ENCODE data around the gene CDH6.

The CDH6 gene

DNA sequence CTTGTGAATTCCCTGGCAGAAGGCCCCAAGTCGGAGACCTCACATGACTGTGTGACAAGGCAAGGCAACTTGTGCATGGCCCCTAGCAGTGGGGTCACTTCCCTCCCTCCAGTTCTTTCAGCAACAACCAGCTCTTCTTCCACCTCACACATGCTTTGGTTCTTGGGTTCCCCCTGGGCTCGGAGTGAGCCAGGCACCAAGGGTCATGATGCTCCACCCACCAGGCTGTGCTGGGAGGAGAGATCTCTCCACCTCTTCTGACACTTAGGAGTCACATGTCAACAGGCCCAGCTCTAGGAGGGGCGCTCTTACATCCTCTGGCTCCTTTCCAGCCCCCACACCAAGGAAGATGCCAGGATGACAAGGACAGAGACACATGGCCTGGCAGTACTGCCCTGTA lies 56.7 kb downstream of the CDH6 start:
- TF ChIP-seq CTCF (conservative IDR thresholded peaks at IDR 0.05; ENCODE audit: low read length) (no peak), EZH2phosphoT487 (IDR thresholded peaks at IDR 0.05; ENCODE audit: borderline replicate concordance) (no peak)

DNA sequence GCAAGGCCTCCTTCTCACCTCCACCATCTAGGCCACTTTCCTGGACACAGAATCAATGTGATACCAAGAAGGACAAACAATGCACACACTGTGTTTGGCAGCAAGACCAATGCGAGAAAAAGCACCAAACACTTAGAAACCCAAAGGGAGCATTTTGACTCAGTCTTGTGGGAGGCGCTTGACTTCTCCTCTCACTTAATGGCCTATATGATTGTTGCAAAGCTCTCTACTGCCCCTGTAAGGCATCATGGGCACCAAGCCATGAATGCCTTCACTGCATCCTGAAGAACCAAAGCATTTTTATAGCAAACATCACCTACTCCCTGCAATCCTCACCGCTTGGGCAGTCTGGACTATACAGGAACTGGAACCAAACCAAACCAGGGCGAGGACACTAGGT lies 57.5 kb downstream of the CDH6 start:
- Histone ChIP-seq H3F3A (ENCODE audit: low read depth) (no peaks in the 10 kb centered on the region), H3K27me3 (ENCODE audit: insufficient read depth, low read length, poor library complexity, severe bottlenecking) (no peaks in the 10 kb centered on the region), H3K4me3 (ENCODE audit: low read length, poor library complexity, severe bottlenecking) (no peak overlapping the region), H3K4me2 (ENCODE audit: low read depth, low read length, poor library complexity, severe bottlenecking) (no peak overlapping the region), H3K36me3 (ENCODE audit: insufficient read depth, low read length) (no peaks in the 10 kb centered on the region), H3K79me2 (ENCODE audit: insufficient read depth, low read length) (no peaks in the 10 kb centered on the region), H2AFZ (ENCODE audit: low read length) (no peak overlapping the region), H4K20me1 (ENCODE audit: insufficient read depth, low read length, poor library complexity, severe bottlenecking) (no peaks in the 10 kb centered on the region), H3K9ac (ENCODE audit: low read depth, low read length, poor library complexity, severe bottlenecking) (no peak overlapping the region), H3K9me2 (replicated peaks; ENCODE audit: low read depth, low read length) (no peaks in the 10 kb centered on the region), H3K9me3 (ENCODE audit: insufficient read depth, low read depth, low read length) (no peaks in the 10 kb centered on the region), H3K4me1 (ENCODE audit: insufficient read depth, low read length, poor library complexity, severe bottlenecking) (peaks cover 5% of the 10 kb centered on the region)
- peak; percentile 50 for TF ChIP-seq CTCF (conservative IDR thresholded peaks at IDR 0.05; ENCODE audit: low read length)
- TF ChIP-seq EZH2phosphoT487 (IDR thresholded peaks at IDR 0.05; ENCODE audit: borderline replicate concordance), result no peak

More for the DNA sequence above, 56.7 kb downstream of the CDH6 start:
- Histone ChIP-seq H4K20me1 (ENCODE audit: insufficient read depth, low read length, poor library complexity, severe bottlenecking) (no peaks in the 10 kb centered on the region), H3K4me2 (ENCODE audit: low read depth, low read length, poor library complexity, severe bottlenecking) (no peak overlapping the region), H3K27me3 (ENCODE audit: insufficient read depth, low read length, poor library complexity, severe bottlenecking) (no peaks in the 10 kb centered on the region), H3K4me3 (ENCODE audit: low read length, poor library complexity, severe bottlenecking) (no peak overlapping the region), H3K9ac (ENCODE audit: low read depth, low read length, poor library complexity, severe bottlenecking) (no peak overlapping the region), H3F3A (ENCODE audit: low read depth) (no peaks in the 10 kb centered on the region), H2AFZ (ENCODE audit: low read length) (no peak overlapping the region), H3K36me3 (ENCODE audit: insufficient read depth, low read length) (no peaks in the 10 kb centered on the region), H3K4me1 (ENCODE audit: insufficient read depth, low read length, poor library complexity, severe bottlenecking) (peaks cover 9% of the 10 kb centered on the region), H3K9me3 (ENCODE audit: insufficient read depth, low read depth, low read length) (no peaks in the 10 kb centered on the region), H3K9me2 (replicated peaks; ENCODE audit: low read depth, low read length) (no peaks in the 10 kb centered on the region), H3K79me2 (ENCODE audit: insufficient read depth, low read length) (no peaks in the 10 kb centered on the region)

DNA sequence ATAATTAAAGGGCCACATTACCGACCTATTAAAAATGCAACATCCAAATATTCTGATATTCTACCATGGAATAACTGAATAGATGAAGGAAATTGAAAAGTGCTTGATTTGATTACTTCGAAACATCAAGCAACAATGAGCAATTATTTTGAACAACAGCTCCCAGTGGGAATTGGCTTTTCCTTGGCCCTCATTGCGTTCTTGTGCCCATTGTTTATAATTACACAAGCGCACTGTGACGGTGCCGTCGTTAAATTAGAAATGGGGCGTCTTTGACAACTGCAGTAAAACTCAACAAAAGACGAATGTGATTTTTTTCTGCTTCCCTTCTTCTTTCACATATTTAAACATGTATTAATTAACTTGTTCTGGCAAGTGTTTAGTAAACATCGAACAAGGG lies 61.6 kb downstream of the CDH6 start:
- Histone ChIP-seq H3K9ac (ENCODE audit: low read depth, low read length, poor library complexity, severe bottlenecking) (no peak overlapping the region), H3F3A (ENCODE audit: low read depth) (no peaks in the 10 kb centered on the region), H3K4me3 (ENCODE audit: low read length, poor library complexity, severe bottlenecking) (no peak overlapping the region), H2AFZ (ENCODE audit: low read length) (no peak overlapping the region), H3K9me2 (replicated peaks; ENCODE audit: low read depth, low read length) (no peaks in the 10 kb centered on the region), H3K79me2 (ENCODE audit: insufficient read depth, low read length) (no peaks in the 10 kb centered on the region), H3K4me1 (ENCODE audit: insufficient read depth, low read length, poor library complexity, severe bottlenecking) (no peaks in the 10 kb centered on the region), H3K36me3 (ENCODE audit: insufficient read depth, low read length) (no peaks in the 10 kb centered on the region), H4K20me1 (ENCODE audit: insufficient read depth, low read length, poor library complexity, severe bottlenecking) (no peaks in the 10 kb centered on the region), H3K4me2 (ENCODE audit: low read depth, low read length, poor library complexity, severe bottlenecking) (no peak overlapping the region), H3K27me3 (ENCODE audit: insufficient read depth, low read length, poor library complexity, severe bottlenecking) (no peaks in the 10 kb centered on the region), H3K9me3 (ENCODE audit: insufficient read depth, low read depth, low read length) (no peaks in the 10 kb centered on the region)
- TF ChIP-seq EZH2phosphoT487 (IDR thresholded peaks at IDR 0.05; ENCODE audit: borderline replicate concordance) (no peak), CTCF (conservative IDR thresholded peaks at IDR 0.05; ENCODE audit: low read length) (no peak)

Measured in Loucy (cell line).